Vagina (tissue), 2 donors: ENCODE data around the gene FAM117B.
"Not testable (repeated sequence)": the region's sequence is repeated elsewhere in the genome, so short reads cannot be mapped to it uniquely, and the experiment has no call there.

ENCODE experiments used
- CTCF ChIP-seq, 3 experiments: fragments of 450-650 bp in 2 of 3; fragments of 200-600 bp in 1 of 3; sonication (generic) in 1 of 3; IDR thresholded peaks; one replicate each; pipeline ENCODE4 v1.5.1; 2017 to 2019; ENCODE audit warnings: antibody characterized with exemption in 3 of 3, mild to moderate bottlenecking in 2 of 3, moderate library complexity in 2 of 3
- POLR2A ChIP-seq, 2 donors: fragments of 450-650 bp; IDR thresholded peaks; one replicate each; pipeline ENCODE4 v1.6.1; 2017; ENCODE audit warnings: antibody characterized with exemption in 2 of 2, mild to moderate bottlenecking in 2 of 2, moderate library complexity in 2 of 2
- POLR2AphosphoS5 ChIP-seq, 2 donors: sonication (generic); formaldehyde crosslinking; IDR thresholded peaks; one replicate each; pipeline ENCODE4 v1.9.0; 2017; ENCODE audit warnings: antibody characterized with exemption in 2 of 2, mild to moderate bottlenecking in 2 of 2, low read depth in 1 of 2; ENCODE audit not compliant: insufficient read depth in 1 of 2

DNA sequence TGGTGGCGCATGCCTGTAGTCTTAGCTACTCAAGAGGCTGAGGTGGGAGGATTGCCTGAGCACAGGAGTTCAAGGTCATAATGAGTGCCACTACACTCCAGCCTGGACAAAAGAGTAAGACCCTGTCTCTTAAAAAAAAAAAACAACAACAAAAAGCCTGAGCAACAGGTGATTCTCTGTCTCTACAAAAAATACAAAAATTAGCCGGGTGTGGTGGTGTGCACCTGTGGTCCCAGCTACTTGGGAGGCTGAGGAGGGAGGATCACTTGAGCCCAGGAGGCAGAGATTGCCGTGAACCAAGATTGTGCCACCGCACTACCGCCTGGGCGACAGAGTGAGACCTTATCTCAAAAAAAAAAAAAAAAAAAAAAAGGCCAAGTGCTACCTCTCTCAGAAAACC lies 40.3 kb downstream of the FAM117B start:
- not testable (repeated sequence) for TF ChIP-seq CTCF (IDR thresholded peaks at IDR 0.05); POLR2A (IDR thresholded peaks at IDR 0.05); POLR2AphosphoS5 (IDR thresholded peaks at IDR 0.05; ENCODE audit: insufficient read depth in 1 of 2, low read depth in 1 of 2)
